ENCODE measurements around the gene NLRP12.

DNA sequence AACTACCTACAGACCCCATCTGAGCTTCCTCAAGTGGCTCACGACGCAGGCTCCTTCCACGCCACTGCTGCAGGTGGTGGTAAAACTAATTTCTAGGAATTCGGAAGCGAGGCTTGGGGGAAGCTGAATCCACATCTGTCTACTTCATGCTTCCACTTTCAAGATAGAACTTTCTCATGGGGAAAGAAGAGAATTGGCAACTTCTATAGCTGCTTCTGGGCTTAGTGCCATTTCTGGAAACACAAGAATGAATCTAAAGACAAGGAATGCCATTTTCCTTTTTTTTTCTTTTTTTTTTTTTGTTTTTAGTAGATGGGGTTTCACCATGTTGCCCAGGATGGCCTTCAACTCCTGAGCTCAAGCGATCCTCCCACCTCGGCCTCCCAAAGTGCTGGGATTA, 2.8 kb upstream of the NLRP12 start:
- TF ChIP-seq EZH2 (IDR thresholded peaks at IDR 0.05), result no peak
- TF ChIP-seq POLR2AphosphoS5 (IDR thresholded peaks at IDR 0.05; ENCODE audit: borderline replicate concordance, low read depth, low read length), result no peak
- TF ChIP-seq FOXP2 (optimal IDR thresholded peaks at IDR 0.05; ENCODE audit: control extremely low read depth, extremely low read length, insufficient read depth), result no peak

Data from SK-N-MC (cell line).